Smooth muscle cell (in vitro differentiated cells): ENCODE results near the gene CDK15. TPM values are rescaled to one million over a fixed set of nuclear protein-coding genes. Genes with fewer than 3 reads are reported as not detected.

Experiments used
- DNase-seq: peaks from one replicate; lab custom pipeline; 2025; ENCODE audit not compliant: unreplicated experiment; lab: John Stamatoyannopoulos, UW
- H2AFZ ChIP-seq: fragments of 200-600 bp; sonication (generic); 2 replicates; pipeline ENCODE4 v1.6.0; 2016; ENCODE audit warnings: antibody characterized with exemption, low read depth, mild to moderate bottlenecking
- H3F3A ChIP-seq: fragments of 200-600 bp; sonication (generic); 2 replicates; pipeline ENCODE4 v1.6.0; 2017; ENCODE audit warnings: antibody characterized with exemption, low read depth
- H3K27ac ChIP-seq: fragments of 200-600 bp; sonication (generic); 2 replicates; pipeline ENCODE4 v1.5.1; 2016; ENCODE audit warnings: low read depth, mild to moderate bottlenecking
- H3K27me3 ChIP-seq: fragments of 200-600 bp; sonication (generic); 2 replicates; pipeline ENCODE4 v1.6.1; 2016; ENCODE audit warnings: low read depth, mild to moderate bottlenecking
- H3K36me3 ChIP-seq: fragments of 200-600 bp; sonication (generic); 2 replicates; pipeline ENCODE4 v1.5.1; 2016; ENCODE audit warnings: low read depth
- H3K4me1 ChIP-seq: fragments of 200-600 bp; sonication (generic); 2 replicates; pipeline ENCODE4 v1.5.1; 2016; ENCODE audit warnings: low read depth
- H3K4me2 ChIP-seq: fragments of 200-600 bp; sonication (generic); 2 replicates; pipeline ENCODE4 v1.6.0; 2016; ENCODE audit warnings: mild to moderate bottlenecking
- H3K4me3 ChIP-seq: fragments of 200-600 bp; sonication (generic); 2 replicates; pipeline ENCODE4 v1.5.1; 2016; ENCODE audit warnings: mild to moderate bottlenecking
- H3K79me2 ChIP-seq: fragments of 200-600 bp; sonication (generic); 2 replicates; pipeline ENCODE4 v1.6.0; 2016; ENCODE audit warnings: low read depth, mild to moderate bottlenecking
- H3K9ac ChIP-seq: fragments of 200-600 bp; sonication (generic); 2 replicates; pipeline ENCODE4 v1.6.0; 2016; ENCODE audit warnings: low read depth
- H3K9me3 ChIP-seq: fragments of 200-600 bp; sonication (generic); replicated peaks from 2 replicates; pipeline ENCODE4 v1.5.1; 2016; ENCODE audit warnings: low read depth
- H4K20me1 ChIP-seq: fragments of 200-600 bp; sonication (generic); 2 replicates; pipeline ENCODE4 v1.6.0; 2016; ENCODE audit warnings: low read depth
- CTCF ChIP-seq: fragments of 200-600 bp; sonication (generic); IDR thresholded peaks from 2 replicates; pipeline ENCODE4 v1.5.1; 2017; ENCODE audit warnings: borderline replicate concordance, mild to moderate bottlenecking, antibody characterized with exemption; ENCODE audit not compliant: insufficient read depth, poor library complexity, severe bottlenecking
- WGBS: methylation state at CpG from one replicate; pipeline ENCODE4 v1.1.7; 2016; ENCODE audit warnings: low lambda C conversion rate; 5-methylcytosine and 5-hydroxymethylcytosine counted together
- polyA plus RNA-seq: library from polyadenylated mRNA; unstranded; fragments of >200 nt; fragmentation: Nextera tagmentation; extraction: Ambion mirVana; gene quantifications from 2 replicates; pipeline ENCODE4 v1.2.1, GENCODE V29; 2016
- total RNA-seq: library from RNA; depleted of rRNA; stranded (reverse); fragments of >200 nt; gene quantifications from 2 replicates; pipeline ENCODE4 v1.2.3, GENCODE V29; 2014

Gene CDK15
- total and polyA plus RNA-seq, 2 experiments from 2014 or later: 0.40 to 0.93 TPM

- no peaks in the 10 kb centered on the region for H3K9me3 ChIP-seq
- no peaks in the 10 kb centered on the region for H3K27me3 ChIP-seq
- no peak overlapping the region for H3K4me3 ChIP-seq
- no peak overlapping the region for H3K27ac ChIP-seq
- no peaks in the 10 kb centered on the region for H3K79me2 ChIP-seq
- H3K9ac ChIP-seq: no peak overlapping the region
- no peak for DNase-seq
- no peak overlapping the region for H2AFZ ChIP-seq
- no peaks in the 10 kb centered on the region for H3F3A ChIP-seq
- no peaks in the 10 kb centered on the region for H3K4me1 ChIP-seq
- WGBS: 75% methylated on average over 3 of the region's 3 CpGs
- H3K36me3 ChIP-seq: no peaks in the 10 kb centered on the region
- H3K4me2 ChIP-seq: no peak overlapping the region
- TF ChIP-seq CTCF: no peak
- H4K20me1 ChIP-seq: no peaks in the 10 kb centered on the region
Measured at GRCh38 chr2:201926067-201926466, 119.7 kb downstream of the CDK15 start.

GRCh38 chr2:201928363-201928762, 122.0 kb downstream of the CDK15 start:
- Histone ChIP-seq H3K9ac (no peak overlapping the region), H3K27me3 (no peaks in the 10 kb centered on the region), H2AFZ (no peak overlapping the region), H3K4me1 (peaks cover 10% of the 10 kb centered on the region), H3K27ac (no peak overlapping the region), H3K79me2 (no peaks in the 10 kb centered on the region), H3K36me3 (no peaks in the 10 kb centered on the region), H4K20me1 (no peaks in the 10 kb centered on the region), H3K4me2 (no peak overlapping the region), H3F3A (no peaks in the 10 kb centered on the region), H3K4me3 (no peak overlapping the region), H3K9me3 (no peaks in the 10 kb centered on the region)
- DNase-seq: no peak
- TF ChIP-seq CTCF: no peak
- WGBS: 92% methylated on average over 8 of the region's 8 CpGs

GRCh38 chr2:201929281-201930026, 123.1 kb downstream of the CDK15 start:
- 91% methylated on average over 3 of the region's 3 CpGs for WGBS
- Histone ChIP-seq H3K4me3 (no peak overlapping the region), H3K27me3 (no peaks in the 10 kb centered on the region), H3F3A (no peaks in the 10 kb centered on the region), H2AFZ (no peak overlapping the region), H3K4me1 (peaks cover 16% of the 10 kb centered on the region), H3K36me3 (no peaks in the 10 kb centered on the region), H4K20me1 (no peaks in the 10 kb centered on the region), H3K27ac (no peak overlapping the region), H3K79me2 (no peaks in the 10 kb centered on the region), H3K9me3 (no peaks in the 10 kb centered on the region), H3K4me2 (no peak overlapping the region), H3K9ac (no peak overlapping the region)
- no peak for TF ChIP-seq CTCF
- DNase-seq: no peak

- no peak overlapping the region for H3K4me2 ChIP-seq
- H3K36me3 ChIP-seq: no peaks in the 10 kb centered on the region
- H3K27me3 ChIP-seq: no peaks in the 10 kb centered on the region
- H3K79me2 ChIP-seq: no peaks in the 10 kb centered on the region
- H2AFZ ChIP-seq: no peak overlapping the region
- DNase-seq: no peak
- H3K4me1 ChIP-seq: peaks cover 16% of the 10 kb centered on the region
- no peaks in the 10 kb centered on the region for H3F3A ChIP-seq
- no peak overlapping the region for H3K9ac ChIP-seq
- H3K9me3 ChIP-seq: no peaks in the 10 kb centered on the region
- no peak for TF ChIP-seq CTCF
- 89% methylated on average over 4 of the region's 4 CpGs for WGBS
- no peak overlapping the region for H3K27ac ChIP-seq
- H3K4me3 ChIP-seq: no peak overlapping the region
- H4K20me1 ChIP-seq: no peaks in the 10 kb centered on the region
Measured at GRCh38 chr2:201930043-201930442, 123.7 kb downstream of the CDK15 start.
